WERI-Rb-1 (cell line): ENCODE data around the gene KRT80.

Experiments used
- DNase-seq: peaks from one replicate; pipeline ENCODE4 v3.0.0-alpha.2; 2020
- H3K27ac ChIP-seq: fragments of 250-450 bp; sonication (Bioruptor Pico); 2 replicates; pipeline ENCODE4 v1.5.1; 2020; ENCODE audit warnings: mild to moderate bottlenecking, moderate library complexity
- H3K27me3 ChIP-seq: fragments of 250-450 bp; sonication (Bioruptor Pico); 2 replicates; pipeline ENCODE4 v1.5.1; 2021; ENCODE audit warnings: mild to moderate bottlenecking, low read depth, moderate library complexity; ENCODE audit not compliant: insufficient read depth, severe bottlenecking
- H3K36me3 ChIP-seq: fragments of 250-450 bp; sonication (Bioruptor Pico); 2 replicates; pipeline ENCODE4 v1.5.1; 2020; ENCODE audit warnings: mild to moderate bottlenecking, moderate library complexity
- H3K4me3 ChIP-seq: 2 replicates; pipeline ENCODE4 v1.5.1; 2011; ENCODE audit warnings: low read depth, mild to moderate bottlenecking, control low read depth, low read length
- H3K9me3 ChIP-seq: fragments of 250-450 bp; sonication (Bioruptor Pico); 2 replicates; pipeline ENCODE4 v1.5.1; 2021; ENCODE audit warnings: mild to moderate bottlenecking, moderate library complexity; ENCODE audit not compliant: severe bottlenecking
- CTCF ChIP-seq: IDR thresholded peaks from 2 replicates; pipeline ENCODE4 v1.5.1; 2011; ENCODE audit warnings: low read depth, mild to moderate bottlenecking, control low read depth, inconsistent platforms, low read length

Gene KRT80

DNA sequence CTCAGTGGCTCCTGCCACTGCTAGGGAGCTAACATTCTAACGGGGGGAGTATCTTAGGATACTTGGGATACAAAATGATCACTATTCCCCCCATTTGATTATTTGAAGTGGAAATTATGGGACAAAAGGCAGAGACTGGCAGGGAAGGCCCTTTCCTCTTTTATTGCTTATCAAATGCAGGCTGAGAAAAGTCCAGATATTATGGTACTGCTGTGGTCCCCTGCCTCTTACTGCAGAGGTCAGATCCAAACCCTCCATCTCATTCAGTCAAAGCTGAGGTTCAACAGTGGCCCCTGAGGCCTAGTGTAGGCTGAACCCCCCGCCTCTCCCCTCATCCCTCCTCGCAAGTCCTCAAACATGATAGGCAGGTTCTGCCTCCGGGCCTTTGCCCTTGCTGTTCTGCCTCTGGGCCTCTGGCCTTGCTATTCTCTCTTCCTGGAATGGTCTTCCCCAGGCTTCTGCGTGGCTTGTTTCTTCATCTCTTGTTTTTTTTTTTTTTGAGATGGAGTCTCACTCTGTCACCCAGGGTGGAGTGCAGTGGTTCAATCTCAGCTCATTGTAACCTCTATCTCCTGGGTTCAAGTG, 34.2 kb downstream of the KRT80 start:
- H3K27me3 ChIP-seq: no peaks in the 10 kb centered on the region
- DNase-seq: no peak
- no peaks in the 10 kb centered on the region for H3K36me3 ChIP-seq
- no peak for TF ChIP-seq CTCF
- H3K4me3 ChIP-seq: no peak overlapping the region
- no peaks in the 10 kb centered on the region for H3K9me3 ChIP-seq
- H3K27ac ChIP-seq: no peak overlapping the region

DNA sequence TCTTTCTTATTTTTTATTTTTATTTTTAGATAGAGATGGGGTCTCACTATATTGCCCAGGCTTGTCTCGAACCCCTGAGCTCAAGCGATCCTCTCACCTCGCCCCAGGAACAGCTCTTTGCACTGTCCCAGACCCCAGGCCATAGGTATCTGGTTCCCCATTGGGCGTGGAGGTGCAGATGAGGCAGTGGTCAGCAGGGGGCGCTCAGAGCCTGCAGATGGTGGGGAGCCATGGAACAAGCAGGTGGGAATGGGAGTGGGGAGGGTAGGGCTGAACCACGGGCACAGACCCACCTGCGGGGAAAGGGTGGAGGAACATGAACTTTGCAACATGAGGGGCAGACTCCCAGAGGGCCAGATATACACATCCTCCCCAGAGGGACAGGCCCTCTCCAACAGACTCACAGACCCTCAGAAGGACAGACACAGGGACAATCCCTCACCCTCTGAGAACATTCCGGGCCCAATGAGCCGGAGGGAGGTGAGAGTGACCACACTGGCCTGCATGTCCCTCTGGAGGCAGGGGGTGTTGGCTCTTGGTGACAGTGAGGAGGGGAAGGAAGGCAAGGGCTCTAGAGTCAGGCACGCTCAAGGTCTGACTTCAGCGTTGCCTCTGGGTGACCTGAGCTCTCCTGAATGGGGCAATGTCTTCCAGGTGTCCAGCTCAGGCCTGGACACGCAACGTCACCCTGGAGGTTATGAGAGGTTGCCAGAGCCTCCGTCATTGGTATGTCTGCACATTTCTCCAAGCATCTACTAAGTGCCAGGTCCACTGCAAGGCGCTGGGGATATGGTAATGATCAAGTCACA, 34.9 kb downstream of the KRT80 start:
- Histone ChIP-seq H3K27me3 (no peaks in the 10 kb centered on the region), H3K9me3 (no peaks in the 10 kb centered on the region), H3K27ac (no peak overlapping the region), H3K4me3 (no peak overlapping the region), H3K36me3 (no peaks in the 10 kb centered on the region)
- peak; percentile 84 for DNase-seq
- TF ChIP-seq CTCF: peak; percentile 91

GRCh38 chr12:52156311-52156710, 35.5 kb downstream of the KRT80 start:
- no peaks in the 10 kb centered on the region for H3K9me3 ChIP-seq
- no peak for DNase-seq
- H3K4me3 ChIP-seq: no peak overlapping the region
- no peaks in the 10 kb centered on the region for H3K27me3 ChIP-seq
- no peaks in the 10 kb centered on the region for H3K36me3 ChIP-seq
- no peak overlapping the region for H3K27ac ChIP-seq
- TF ChIP-seq CTCF: no peak

GRCh38 chr12:52155048-52155868, 36.6 kb downstream of the KRT80 start:
- Histone ChIP-seq H3K27ac (no peak overlapping the region), H3K9me3 (no peaks in the 10 kb centered on the region), H3K27me3 (no peaks in the 10 kb centered on the region), H3K36me3 (no peaks in the 10 kb centered on the region), H3K4me3 (no peak overlapping the region)
- no peak for DNase-seq
- TF ChIP-seq CTCF: no peak

- no peak for DNase-seq
Observed at GRCh38 chr12:52152905-52153317, 38.9 kb downstream of the KRT80 start.

More at GRCh38 chr12:52152905-52153317, 38.9 kb downstream of the KRT80 start:
- Histone ChIP-seq H3K4me3 (no peak overlapping the region), H3K9me3 (no peaks in the 10 kb centered on the region), H3K27ac (no peak overlapping the region), H3K36me3 (no peaks in the 10 kb centered on the region), H3K27me3 (no peaks in the 10 kb centered on the region)
- TF ChIP-seq CTCF: no peak
